GM19328 (cell line): ENCODE data around the gene STON2.
"Not testable (repeated sequence)": the region's sequence is repeated elsewhere in the genome, so short reads cannot be mapped to it uniquely, and the experiment has no call there.

Source experiments
- ATAC-seq: cut with Tn5 transposase; IDR thresholded peaks from one replicate; pipeline ENCODE4 v1.9.1; 2021; ENCODE audit warnings: mild to moderate bottlenecking, moderate library complexity; ENCODE audit not compliant: unreplicated experiment

Gene STON2

GRCh38 chr14:81231540-81231939, 168.6 kb downstream of the STON2 start:
- ATAC-seq = no peak

GRCh38 chr14:81224222-81224621, 175.9 kb downstream of the STON2 start:
- no peak for ATAC-seq

- ATAC-seq = not testable (repeated sequence)
Measured at GRCh38 chr14:81223788-81224187, 176.3 kb downstream of the STON2 start.

- ATAC-seq = no peak
Measured at GRCh38 chr14:81222691-81223090, 177.4 kb downstream of the STON2 start.

GRCh38 chr14:81222126-81222525, 178.0 kb downstream of the STON2 start:
- no peak for ATAC-seq

GRCh38 chr14:81221579-81222102, 178.5 kb downstream of the STON2 start:
- ATAC-seq = no peak

GRCh38 chr14:81220830-81221578, 179.1 kb downstream of the STON2 start, which contains the start of gene GTF2A1:
Gene GTF2A1, minus strand, starts transcription at chr14:81220959. Its CDS starts 441 bp downstream, at chr14:81220518.
- ATAC-seq = peak; percentile 69

GRCh38 chr14:81220580-81220829, 179.6 kb downstream of the STON2 start:
- ATAC-seq = no peak

- no peak for ATAC-seq
Measured at GRCh38 chr14:81219759-81220579, 180.2 kb downstream of the STON2 start.

- peak; percentile 45 for ATAC-seq
Measured at GRCh38 chr14:81219210-81219758, 180.8 kb downstream of the STON2 start.

- no peak for ATAC-seq
Measured at GRCh38 chr14:81211844-81212243, 188.3 kb downstream of the STON2 start.
